ENCODE results near the gene KLHDC7B. TPM values are rescaled to one million over a fixed set of nuclear protein-coding genes. Genes with fewer than 3 reads are reported as not detected.

KLHDC7B gene
- total and polyA plus RNA-seq, 2 of the 13 experiments (the other 11 are each of a cell fraction or from before 2014, with no cell fraction given), result 0.11 TPM; not detected in 1

DNA sequence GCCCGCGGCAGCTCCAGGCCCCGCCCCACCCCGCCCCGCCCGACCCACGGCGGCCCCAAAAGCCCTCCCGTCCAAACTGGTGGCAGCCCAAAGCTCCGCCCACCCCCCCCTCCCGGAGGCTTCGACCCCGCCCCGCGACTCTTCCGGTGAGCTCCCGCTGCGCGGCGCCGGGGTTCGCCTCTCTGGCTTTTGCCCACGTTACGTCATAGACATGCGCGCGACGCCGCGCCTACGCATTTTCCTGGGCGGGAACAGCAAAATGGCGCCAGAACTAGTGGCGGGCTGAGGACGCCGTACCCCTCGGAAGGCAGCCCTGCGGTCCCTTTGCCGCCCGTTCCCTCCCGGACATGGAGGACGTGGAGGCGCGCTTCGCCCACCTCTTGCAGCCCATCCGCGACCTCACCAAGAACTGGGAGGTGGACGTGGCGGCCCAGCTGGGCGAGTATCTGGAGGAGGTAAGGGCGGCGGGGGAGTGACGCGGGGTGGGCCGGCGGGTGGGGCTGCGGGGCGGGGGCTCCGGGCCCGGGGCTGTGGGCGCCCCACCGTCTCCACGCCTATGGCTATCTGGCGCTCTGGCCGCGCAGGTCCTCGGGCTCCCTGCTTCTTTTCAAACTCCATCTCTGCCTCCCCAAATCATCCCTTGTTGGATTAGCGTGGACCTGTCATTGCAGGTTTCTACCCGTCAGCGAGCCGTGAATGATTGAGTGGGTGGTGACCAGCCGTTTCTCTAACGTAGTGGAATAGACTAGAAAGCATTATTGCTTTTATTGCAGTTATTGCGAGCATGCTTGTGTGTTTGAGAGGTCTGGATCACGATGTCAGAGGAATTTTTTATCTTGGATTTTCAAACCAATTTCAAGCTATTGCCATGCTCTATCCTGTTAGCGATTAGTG is 37.5 kb upstream of the KLHDC7B start, which contains the start of gene NCAPH2 (continued):
- TF ChIP-seq, protein P1, sequence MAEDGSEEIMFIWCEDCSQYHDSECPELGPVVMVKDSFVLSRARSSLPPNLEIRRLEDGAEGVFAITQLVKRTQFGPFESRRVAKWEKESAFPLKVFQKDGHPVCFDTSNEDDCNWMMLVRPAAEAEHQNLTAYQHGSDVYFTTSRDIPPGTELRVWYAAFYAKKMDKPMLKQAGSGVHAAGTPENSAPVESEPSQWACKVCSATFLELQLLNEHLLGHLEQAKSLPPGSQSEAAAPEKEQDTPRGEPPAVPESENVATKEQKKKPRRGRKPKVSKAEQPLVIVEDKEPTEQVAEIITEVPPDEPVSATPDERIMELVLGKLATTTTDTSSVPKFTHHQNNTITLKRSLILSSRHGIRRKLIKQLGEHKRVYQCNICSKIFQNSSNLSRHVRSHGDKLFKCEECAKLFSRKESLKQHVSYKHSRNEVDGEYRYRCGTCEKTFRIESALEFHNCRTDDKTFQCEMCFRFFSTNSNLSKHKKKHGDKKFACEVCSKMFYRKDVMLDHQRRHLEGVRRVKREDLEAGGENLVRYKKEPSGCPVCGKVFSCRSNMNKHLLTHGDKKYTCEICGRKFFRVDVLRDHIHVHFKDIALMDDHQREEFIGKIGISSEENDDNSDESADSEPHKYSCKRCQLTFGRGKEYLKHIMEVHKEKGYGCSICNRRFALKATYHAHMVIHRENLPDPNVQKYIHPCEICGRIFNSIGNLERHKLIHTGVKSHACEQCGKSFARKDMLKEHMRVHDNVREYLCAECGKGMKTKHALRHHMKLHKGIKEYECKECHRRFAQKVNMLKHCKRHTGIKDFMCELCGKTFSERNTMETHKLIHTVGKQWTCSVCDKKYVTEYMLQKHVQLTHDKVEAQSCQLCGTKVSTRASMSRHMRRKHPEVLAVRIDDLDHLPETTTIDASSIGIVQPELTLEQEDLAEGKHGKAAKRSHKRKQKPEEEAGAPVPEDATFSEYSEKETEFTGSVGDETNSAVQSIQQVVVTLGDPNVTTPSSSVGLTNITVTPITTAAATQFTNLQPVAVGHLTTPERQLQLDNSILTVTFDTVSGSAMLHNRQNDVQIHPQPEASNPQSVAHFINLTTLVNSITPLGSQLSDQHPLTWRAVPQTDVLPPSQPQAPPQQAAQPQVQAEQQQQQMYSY (CRISPR knock-in tag; IDR thresholded peaks at IDR 0.05), result no peak
- TF ChIP-seq JDP2 (CRISPR knock-in tag; IDR thresholded peaks at IDR 0.05; ENCODE audit: borderline replicate concordance), result no peak
- TF ChIP-seq CHD2 (IDR thresholded peaks at IDR 0.05; ENCODE audit: low read depth, low read length), result 0 out of 2 replicates have a peak, but pooled peaks have one; percentile 28
- 0 out of 2 replicates have a peak, but pooled peaks have one; percentile 9 for TF ChIP-seq ZNF629 (CRISPR knock-in tag; conservative IDR thresholded peaks at IDR 0.05)
- no peak for TF ChIP-seq ZSCAN31 (CRISPR knock-in tag; IDR thresholded peaks at IDR 0.05; ENCODE audit: low read depth)
- TF ChIP-seq FOXC1 (CRISPR knock-in tag; IDR thresholded peaks at IDR 0.05; ENCODE audit: borderline replicate concordance), result peak; percentile 80; the same call in 1 of the 2 replicates
- TF ChIP-seq ZNF7 (CRISPR knock-in tag; IDR thresholded peaks at IDR 0.05), result no peak
- TF ChIP-seq ZSCAN9 (CRISPR knock-in tag; IDR thresholded peaks at IDR 0.05; ENCODE audit: borderline replicate concordance), result 0 out of 2 replicates have a peak, but pooled peaks have one; percentile 46
- no peak for TF ChIP-seq ZNF883 (CRISPR knock-in tag; IDR thresholded peaks at IDR 0.05; ENCODE audit: not compliant biosample characterization)
- TF ChIP-seq, protein P2, sequence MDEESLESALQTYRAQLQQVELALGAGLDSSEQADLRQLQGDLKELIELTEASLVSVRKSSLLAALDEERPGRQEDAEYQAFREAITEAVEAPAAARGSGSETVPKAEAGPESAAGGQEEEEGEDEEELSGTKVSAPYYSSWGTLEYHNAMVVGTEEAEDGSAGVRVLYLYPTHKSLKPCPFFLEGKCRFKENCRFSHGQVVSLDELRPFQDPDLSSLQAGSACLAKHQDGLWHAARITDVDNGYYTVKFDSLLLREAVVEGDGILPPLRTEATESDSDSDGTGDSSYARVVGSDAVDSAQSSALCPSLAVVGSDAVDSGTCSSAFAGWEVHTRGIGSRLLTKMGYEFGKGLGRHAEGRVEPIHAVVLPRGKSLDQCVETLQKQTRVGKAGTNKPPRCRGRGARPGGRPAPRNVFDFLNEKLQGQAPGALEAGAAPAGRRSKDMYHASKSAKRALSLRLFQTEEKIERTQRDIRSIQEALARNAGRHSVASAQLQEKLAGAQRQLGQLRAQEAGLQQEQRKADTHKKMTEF (CRISPR knock-in tag; IDR thresholded peaks at IDR 0.05), result no peak
- no peak for TF ChIP-seq ZNF33B (CRISPR knock-in tag; IDR thresholded peaks at IDR 0.05)
- TF ChIP-seq SRF (IDR thresholded peaks at IDR 0.05; ENCODE audit: low read depth, low read length), result peak; percentile 72; the same call in 1 of the 2 replicates
- TF ChIP-seq ZNF263 (CRISPR knock-in tag; IDR thresholded peaks at IDR 0.05), result no peak
- no peak for TF ChIP-seq ZNF431 (CRISPR knock-in tag; IDR thresholded peaks at IDR 0.05; ENCODE audit: borderline replicate concordance, low read depth)
- no peak for TF ChIP-seq GATA4 (IDR thresholded peaks at IDR 0.05; ENCODE audit: borderline replicate concordance, low read depth)
- no peak; the same call in 1 of the 2 replicates for TF ChIP-seq ZNF543 (CRISPR knock-in tag; IDR thresholded peaks at IDR 0.05)
- TF ChIP-seq, protein P3, sequence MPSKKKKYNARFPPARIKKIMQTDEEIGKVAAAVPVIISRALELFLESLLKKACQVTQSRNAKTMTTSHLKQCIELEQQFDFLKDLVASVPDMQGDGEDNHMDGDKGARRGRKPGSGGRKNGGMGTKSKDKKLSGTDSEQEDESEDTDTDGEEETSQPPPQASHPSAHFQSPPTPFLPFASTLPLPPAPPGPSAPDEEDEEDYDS (CRISPR knock-in tag; IDR thresholded peaks at IDR 0.05), result peak; percentile 60
- TF ChIP-seq, protein P4, sequence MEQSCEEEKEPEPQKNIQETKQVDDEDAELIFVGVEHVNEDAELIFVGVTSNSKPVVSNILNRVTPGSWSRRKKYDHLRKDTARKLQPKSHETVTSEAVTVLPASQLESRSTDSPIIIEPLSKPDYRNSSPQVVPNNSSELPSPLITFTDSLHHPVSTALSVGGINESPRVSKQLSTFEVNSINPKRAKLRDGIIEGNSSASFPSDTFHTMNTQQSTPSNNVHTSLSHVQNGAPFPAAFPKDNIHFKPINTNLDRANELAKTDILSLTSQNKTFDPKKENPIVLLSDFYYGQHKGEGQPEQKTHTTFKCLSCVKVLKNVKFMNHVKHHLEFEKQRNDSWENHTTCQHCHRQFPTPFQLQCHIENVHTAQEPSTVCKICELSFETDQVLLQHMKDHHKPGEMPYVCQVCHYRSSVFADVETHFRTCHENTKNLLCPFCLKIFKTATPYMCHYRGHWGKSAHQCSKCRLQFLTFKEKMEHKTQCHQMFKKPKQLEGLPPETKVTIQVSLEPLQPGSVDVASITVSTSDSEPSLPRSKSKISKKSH (CRISPR knock-in tag; IDR thresholded peaks at IDR 0.05; ENCODE audit: borderline replicate concordance), result peak; percentile 76; the same call in 1 of the 2 replicates
- 0 out of 2 replicates have a peak, but pooled peaks have one; percentile 31 for TF ChIP-seq SNAPC2 (CRISPR knock-in tag; IDR thresholded peaks at IDR 0.05)
- no peak for TF ChIP-seq ZNF781 (CRISPR knock-in tag; IDR thresholded peaks at IDR 0.05; ENCODE audit: borderline replicate concordance, not compliant biosample characterization)
- TF ChIP-seq GABPA (IDR thresholded peaks at IDR 0.05; ENCODE audit: low read depth, low read length), result peak; percentile 73
- peak; percentile 93 for TF ChIP-seq GABPA (CRISPR knock-in tag; IDR thresholded peaks at IDR 0.05; ENCODE audit: low read depth)
